GM12891 (cell line): ENCODE results near the gene SNPH.

Experiments
- PAX5 ChIP-seq: IDR thresholded peaks from 2 replicates; pipeline ENCODE4 v1.6.1; 2011; ENCODE audit warnings: low read length, moderate library complexity, mild to moderate bottlenecking; ENCODE audit not compliant: insufficient read depth, severe bottlenecking
- POLR2A ChIP-seq: IDR thresholded peaks from 2 replicates; pipeline ENCODE4 v1.6.1; 2011; ENCODE audit warnings: low read depth, low read length, control low read depth
- POLR2AphosphoS5 ChIP-seq: IDR thresholded peaks from 2 replicates; pipeline ENCODE4 v1.6.1; 2011; ENCODE audit warnings: low read depth, low read length, control low read depth
- POU2F2 ChIP-seq: IDR thresholded peaks from 2 replicates; pipeline ENCODE4 v1.6.1; 2011; ENCODE audit warnings: low read depth, mild to moderate bottlenecking, control low read depth, low read length, moderate library complexity
- SPI1 ChIP-seq: IDR thresholded peaks from 2 replicates; pipeline ENCODE4 v1.6.1; 2011; ENCODE audit warnings: low read depth, low read length, control low read depth
- TAF1 ChIP-seq: IDR thresholded peaks from 2 replicates; pipeline ENCODE4 v1.6.1; 2011; ENCODE audit warnings: low read depth, low read length, control low read depth

GRCh38 chr20:1321654-1321939, 55.5 kb downstream of the SNPH start:
- TF ChIP-seq PAX5 (no peak), POLR2A (no peak), TAF1 (no peak), POLR2AphosphoS5 (no peak), SPI1 (no peak), POU2F2 (no peak)
